Stomach (tissue), 9 donors: ENCODE data around the gene GLYAT. TPM values are rescaled to one million over a fixed set of nuclear protein-coding genes. Genes with fewer than 3 reads are reported as not detected.
"Not testable (repeated sequence)": the region's sequence is repeated elsewhere in the genome, so short reads cannot be mapped to it uniquely, and the experiment has no call there.

Experiments
- DNase-seq, 2 donors: peaks; one replicate each; pipeline versions ENCODE4 v3.0.0 to v3.0.0-alpha.2; 2013 to 2019
- H3K27ac ChIP-seq, 5 donors: fragments of 200-600 bp in 4 of 5; sonication (generic) in 4 of 5; one replicate each; pipeline ENCODE4 v1.5.1; 2013 to 2019; ENCODE audit warnings: mild to moderate bottlenecking in 1 of 5, moderate library complexity in 1 of 5
- H3K27me3 ChIP-seq, 3 donors: fragments of 200-600 bp; sonication (generic); one replicate each; pipeline ENCODE4 v1.5.1; 2017 to 2019; ENCODE audit warnings: mixed run types in 1 of 3
- H3K36me3 ChIP-seq, 4 donors: fragments of 200-600 bp; sonication (generic); 1 replicate in 3 of 4; 2 replicates in 1 of 4; pipeline ENCODE4 v1.5.1; 2016 to 2019
- H3K4me1 ChIP-seq, 4 donors: fragments of 200-600 bp; sonication (generic); one replicate each; pipeline ENCODE4 v1.5.1; 2016 to 2019
- H3K4me3 ChIP-seq, 4 donors: fragments of 200-600 bp; sonication (generic) in 3 of 4; one replicate each; pipeline ENCODE4 v1.5.1; 2016 to 2019; ENCODE audit warnings: mild to moderate bottlenecking in 1 of 4
- H3K9me3 ChIP-seq, 4 donors: fragments of 200-600 bp; sonication (generic); one replicate each; pipeline ENCODE4 v1.5.1; 2016 to 2019
- CTCF ChIP-seq, 7 experiments: fragments of 450-650 bp in 4 of 7; fragments of 200-600 bp in 3 of 7; sonication (generic) in 3 of 7; IDR thresholded peaks; one replicate each; pipeline ENCODE4 v1.5.1; 2016 to 2019; ENCODE audit warnings: antibody characterized with exemption in 7 of 7, control low read depth in 2 of 7, mild to moderate bottlenecking in 1 of 7
- EP300 ChIP-seq: sonication (generic); formaldehyde crosslinking; IDR thresholded peaks from one replicate; pipeline ENCODE4 v1.6.1; 2017; ENCODE audit warnings: antibody characterized with exemption
- POLR2A ChIP-seq, 4 donors: fragments of 450-650 bp; IDR thresholded peaks; one replicate each; pipeline ENCODE4 v1.6.1; 2016; ENCODE audit warnings: antibody characterized with exemption in 4 of 4, control low read depth in 2 of 4, mild to moderate bottlenecking in 1 of 4, moderate library complexity in 1 of 4
- POLR2AphosphoS5 ChIP-seq, 3 donors: sonication (generic); formaldehyde crosslinking; IDR thresholded peaks; one replicate each; pipeline ENCODE4 v1.6.1; 2016; ENCODE audit warnings: antibody characterized with exemption in 3 of 3
- WGBS, 5 donors: extraction: QIAGEN DNeasy Blood & Tissue Kit in 3 of 5; methylation state at CpG; one replicate each; pipeline versions ENCODE4 v1.1.5 to v1.1.7; 2013 to 2018; 5-methylcytosine and 5-hydroxymethylcytosine counted together
- intact Hi-C: fragments of 100-400 bp; cut with DNase I; formaldehyde crosslinking; loops from one replicate; pipeline ENCODE4 v1.15.1; 2023; ENCODE audit warnings: low total_unique reads
- polyA plus RNA-seq, 3 donors: library from polyadenylated mRNA; stranded (reverse); fragments of 200-250 nt; gene quantifications; one replicate each; pipeline ENCODE4 v1.2.3, GENCODE V29; 2013
- total RNA-seq, 5 donors: library from RNA; depleted of rRNA; stranded (reverse); fragments of >200 nt; gene quantifications; one replicate each; pipeline versions ENCODE4 v1.1.0 to v1.2.3, GENCODE V29; 2014 to 2016
- donor health status: healthy with polysubstance abuse.
- donor health status: Bipolar disorder and iron deficiency.
- donor health status: healthy.

Gene GLYAT
- total and polyA plus RNA-seq, 8 donors: not detected

DNA sequence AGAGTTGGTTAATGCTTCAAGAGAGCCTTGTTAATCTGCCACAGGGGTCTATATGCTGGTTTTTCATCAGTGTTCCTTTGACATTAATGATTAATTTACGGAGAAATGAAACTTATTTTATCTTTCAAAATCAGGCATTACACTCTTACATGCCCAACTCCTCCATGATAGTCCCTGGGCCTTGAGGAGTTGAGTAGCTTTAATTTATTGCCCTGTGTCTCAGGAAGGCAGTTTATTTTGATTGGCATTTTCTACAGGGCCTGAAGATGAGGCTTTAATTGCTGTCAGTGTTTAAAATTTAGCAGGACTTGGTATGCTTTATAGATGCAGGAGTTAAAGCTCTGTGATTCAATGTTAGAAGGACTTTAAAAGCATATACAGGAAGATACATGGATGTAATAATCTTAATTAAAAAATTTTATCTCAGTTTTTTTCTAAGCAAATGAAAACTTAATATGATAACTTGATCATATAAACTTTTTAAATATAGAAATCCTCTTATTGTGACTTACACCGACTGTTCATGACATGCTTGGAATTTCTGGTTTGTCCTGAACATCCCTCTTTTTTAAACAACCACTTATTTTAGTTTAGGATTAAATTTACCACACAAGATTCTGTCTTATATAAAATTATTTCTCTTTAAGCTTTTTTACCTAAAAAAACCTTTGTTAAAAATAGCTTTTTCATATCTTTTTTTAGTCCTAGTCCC, 12.2 kb downstream of the GLYAT start:
- H3K4me1 ChIP-seq: no peaks in the 10 kb centered on the region
- TF ChIP-seq EP300 (no peak), POLR2A (IDR thresholded peaks at IDR 0.05) (no peak), CTCF (IDR thresholded peaks at IDR 0.05) (no peak), POLR2AphosphoS5 (IDR thresholded peaks at IDR 0.05) (no peak)
- H3K27me3 ChIP-seq: no peaks in the 10 kb centered on the region
- no peak overlapping the region for H3K4me3 ChIP-seq
- intact Hi-C loops: no loop called here
- DNase-seq: no peak
- 63 to 93% (median 83%) methylated on average over 2 of the region's 2 CpGs for WGBS, 5 donors
- H3K36me3 ChIP-seq: no peaks in the 10 kb centered on the region
- no peak overlapping the region for H3K27ac ChIP-seq
- no peaks in the 10 kb centered on the region for H3K9me3 ChIP-seq

DNA sequence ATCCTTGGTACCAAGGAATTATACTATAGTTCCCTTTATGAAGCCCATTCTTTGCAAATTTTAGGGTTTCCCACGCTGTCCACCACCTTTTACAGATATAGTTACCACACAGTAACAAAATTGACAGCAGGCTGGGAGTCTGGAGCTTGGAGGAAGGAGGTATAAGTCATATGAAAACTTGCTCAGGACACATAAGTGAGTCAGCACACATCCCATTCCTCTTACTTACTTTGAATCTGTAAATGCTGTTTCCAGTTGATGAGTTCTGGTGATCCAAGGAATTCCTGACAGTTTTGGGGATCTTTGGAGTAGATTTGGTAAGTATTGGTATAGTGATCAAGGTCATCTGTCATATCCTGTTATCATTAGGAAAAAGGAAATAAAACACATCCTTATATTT, 19.2 kb downstream of the GLYAT start:
- Histone ChIP-seq H3K27me3 (no peaks in the 10 kb centered on the region), H3K4me3 (no peak overlapping the region), H3K36me3 (no peaks in the 10 kb centered on the region), H3K9me3 (no peaks in the 10 kb centered on the region), H3K4me1 (no peaks in the 10 kb centered on the region), H3K27ac (no peak overlapping the region)
- 25 to 55% (median 32%) methylated on average over 1 of the region's 1 CpG for WGBS, 5 donors
- intact Hi-C loops: no loop called here
- no peak for DNase-seq
- TF ChIP-seq POLR2AphosphoS5 (IDR thresholded peaks at IDR 0.05) (no peak), POLR2A (IDR thresholded peaks at IDR 0.05) (no peak), EP300 (no peak), CTCF (IDR thresholded peaks at IDR 0.05) (no peak)

- intact Hi-C loops: no loop called here
- H3K4me3 ChIP-seq: no peak overlapping the region
- H3K36me3 ChIP-seq: no peaks in the 10 kb centered on the region
- DNase-seq: no peak
- 66 to 86% (median 77%) methylated on average over 2 of the region's 2 CpGs for WGBS, 5 donors
- TF ChIP-seq POLR2A (IDR thresholded peaks at IDR 0.05) (no peak), EP300 (no peak), POLR2AphosphoS5 (IDR thresholded peaks at IDR 0.05) (no peak), CTCF (IDR thresholded peaks at IDR 0.05) (no peak)
- H3K4me1 ChIP-seq: no peaks in the 10 kb centered on the region
- no peaks in the 10 kb centered on the region for H3K9me3 ChIP-seq
- H3K27ac ChIP-seq: no peak overlapping the region
- H3K27me3 ChIP-seq: no peaks in the 10 kb centered on the region
Measured at GRCh38 chr11:58711832-58712231, 19.9 kb downstream of the GLYAT start.

- no peak overlapping the region for H3K4me3 ChIP-seq
- H3K27me3 ChIP-seq: no peaks in the 10 kb centered on the region
- H3K27ac ChIP-seq: no peak overlapping the region
- no peaks in the 10 kb centered on the region for H3K36me3 ChIP-seq
- 74 to 90% (median 87%) methylated on average over 3 of the region's 3 CpGs for WGBS, 5 donors
- DNase-seq: no peak
- no peaks in the 10 kb centered on the region for H3K4me1 ChIP-seq
- TF ChIP-seq EP300 (no peak), POLR2A (IDR thresholded peaks at IDR 0.05) (no peak), CTCF (IDR thresholded peaks at IDR 0.05) (no peak), POLR2AphosphoS5 (IDR thresholded peaks at IDR 0.05) (no peak)
- peaks cover 0 to 15% (median 10%) of the 10 kb centered on the region in 4 donors for H3K9me3 ChIP-seq
- intact Hi-C loops: no loop called here
Measured at GRCh38 chr11:58707767-58708166, 24.0 kb downstream of the GLYAT start.

GRCh38 chr11:58696825-58697224, 34.9 kb downstream of the GLYAT start:
- H3K36me3 ChIP-seq, H3K9me3 ChIP-seq, intact Hi-C loops, H3K27me3 ChIP-seq, H3K4me1 ChIP-seq, H3K27ac ChIP-seq, H3K4me3 ChIP-seq, DNase-seq: not testable (repeated sequence)
- WGBS, 5 donors: 50 to 77% (median 75%) methylated on average over 2 of the region's 3 CpGs
